ENCODE measurements around the gene C2CD2. TPM values are rescaled to one million over a fixed set of nuclear protein-coding genes. Genes with fewer than 3 reads are reported as not detected.

The C2CD2 gene
- polyA plus RNA-seq, 6 donors from 2014 or later: 2.6 to 4.6 (median 3.4) TPM; not detected in 1

- H3K27ac Mint-ChIP-seq: no peak overlapping the region
- peaks cover 0 to 8% of the 10 kb centered on the region in 2 donors for H3K36me3 Mint-ChIP-seq
- peak overlapping the region in 5 of 8 donors; percentile 8 to 96 (median 52) for H3K4me3 Mint-ChIP-seq
- peaks cover 24 to 50% (median 37%) of the 10 kb centered on the region in 3 donors for H3K4me1 Mint-ChIP-seq
- no peaks in the 10 kb centered on the region for H3K27me3 Mint-ChIP-seq
- no peaks in the 10 kb centered on the region for H3K9me3 Mint-ChIP-seq
- DNase-seq (no peak), ATAC-seq (ENCODE audit: low read depth in 2 of 2) (no peak)
Measured at GRCh38 chr21:41876396-41876795, 77.4 kb downstream of the C2CD2 start.

GRCh38 chr21:41875086-41875485, 78.7 kb downstream of the C2CD2 start:
- no peak for DNase-seq

DNA sequence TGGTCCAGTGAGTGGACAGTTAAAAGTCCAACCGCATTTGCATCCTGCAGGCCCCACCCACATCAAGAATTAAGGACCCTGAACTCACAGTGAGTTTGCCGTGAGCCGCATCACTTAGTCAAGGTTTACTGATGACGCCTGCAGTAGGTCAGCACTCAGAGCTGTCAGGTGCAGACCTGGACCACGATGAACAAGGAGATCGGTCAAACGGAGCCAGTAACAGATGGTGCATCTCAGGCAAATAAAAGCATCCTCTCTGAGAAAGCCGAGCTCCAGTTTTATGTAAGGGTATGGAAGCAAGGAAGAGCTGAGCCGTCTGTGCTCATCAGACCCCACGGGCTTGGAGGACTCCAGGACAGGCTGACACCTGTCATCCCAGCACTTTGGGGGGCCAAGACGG, 79.2 kb downstream of the C2CD2 start:
- DNase-seq (no peak), ATAC-seq (ENCODE audit: low read depth in 2 of 2) (no peak)
- no peaks in the 10 kb centered on the region for H3K27me3 Mint-ChIP-seq
- H3K9me3 Mint-ChIP-seq: no peaks in the 10 kb centered on the region
- H3K4me3 Mint-ChIP-seq: peak overlapping the region in 1 of 8 donors; percentile 2
- H3K27ac Mint-ChIP-seq: no peak overlapping the region
- peaks cover 32 to 51% (median 36%) of the 10 kb centered on the region in 3 donors for H3K4me1 Mint-ChIP-seq
- H3K36me3 Mint-ChIP-seq: peaks cover 0 to 8% of the 10 kb centered on the region in 2 donors

More at GRCh38 chr21:41875086-41875485, 78.7 kb downstream of the C2CD2 start:
- Mint-ChIP-seq H3K4me3 (peak overlapping the region in 1 of 8 donors; percentile 96), H3K27ac (peak overlapping the region in 1 of 6 donors; percentile 31), H3K9me3 (no peaks in the 10 kb centered on the region), H3K4me1 (peaks cover 28 to 51% (median 37%) of the 10 kb centered on the region in 3 donors), H3K36me3 (peaks cover 0 to 8% of the 10 kb centered on the region in 2 donors), H3K27me3 (no peaks in the 10 kb centered on the region)
- no peak for ATAC-seq (ENCODE audit: low read depth in 2 of 2)

DNA sequence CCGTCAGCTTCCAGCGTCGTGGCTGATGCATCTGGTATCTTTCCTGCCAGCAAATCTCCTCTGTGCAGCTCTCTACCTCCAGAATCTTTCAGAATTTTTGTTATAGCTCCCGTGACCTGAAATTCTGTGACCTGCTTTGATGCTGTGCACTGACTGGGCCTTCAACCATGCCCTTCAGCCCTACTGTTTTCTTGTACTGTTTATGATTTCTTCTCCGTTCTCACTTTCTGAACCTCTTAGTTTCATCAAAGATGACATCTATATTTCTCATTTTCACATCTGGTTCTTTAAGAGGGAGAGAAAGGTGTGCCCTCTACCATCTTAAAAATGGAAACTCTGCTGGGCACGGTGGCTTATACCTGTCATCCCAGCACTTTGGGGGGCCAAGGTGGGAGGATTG, 80.4 kb downstream of the C2CD2 start:
- Mint-ChIP-seq H3K9me3 (no peaks in the 10 kb centered on the region), H3K27me3 (no peaks in the 10 kb centered on the region), H3K27ac (no peak overlapping the region), H3K4me3 (no peak overlapping the region), H3K36me3 (peaks cover 0 to 8% of the 10 kb centered on the region in 2 donors), H3K4me1 (peaks cover 38 to 60% (median 48%) of the 10 kb centered on the region in 3 donors)
- DNase-seq (no peak), ATAC-seq (ENCODE audit: low read depth in 2 of 2) (no peak)

DNA sequence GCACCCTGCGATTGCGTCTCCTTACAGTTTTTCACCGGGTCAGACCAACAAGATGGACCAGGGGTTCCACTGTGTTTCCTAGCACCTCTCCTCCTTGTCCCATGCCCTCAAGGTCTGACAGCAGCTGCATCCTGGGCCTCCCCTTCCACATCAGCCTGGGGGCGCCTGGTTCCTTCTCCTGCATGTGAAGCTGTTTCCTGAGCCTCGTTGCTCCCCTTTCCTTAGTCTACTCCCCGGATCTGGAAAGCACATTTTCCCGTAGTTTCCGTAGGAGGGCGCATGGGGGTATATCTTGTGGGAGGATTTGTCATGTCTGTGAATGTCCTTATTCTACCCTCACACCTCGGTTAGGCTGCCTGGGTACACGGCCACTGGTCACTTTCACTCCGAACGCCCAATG, 80.8 kb downstream of the C2CD2 start:
- Mint-ChIP-seq H3K27me3 (no peaks in the 10 kb centered on the region), H3K4me1 (peaks cover 39 to 60% (median 50%) of the 10 kb centered on the region in 3 donors), H3K36me3 (peaks cover 0 to 8% of the 10 kb centered on the region in 2 donors), H3K4me3 (no peak overlapping the region), H3K9me3 (no peaks in the 10 kb centered on the region), H3K27ac (no peak overlapping the region)
- DNase-seq (no peak), ATAC-seq (ENCODE audit: low read depth in 2 of 2) (no peak)

DNA sequence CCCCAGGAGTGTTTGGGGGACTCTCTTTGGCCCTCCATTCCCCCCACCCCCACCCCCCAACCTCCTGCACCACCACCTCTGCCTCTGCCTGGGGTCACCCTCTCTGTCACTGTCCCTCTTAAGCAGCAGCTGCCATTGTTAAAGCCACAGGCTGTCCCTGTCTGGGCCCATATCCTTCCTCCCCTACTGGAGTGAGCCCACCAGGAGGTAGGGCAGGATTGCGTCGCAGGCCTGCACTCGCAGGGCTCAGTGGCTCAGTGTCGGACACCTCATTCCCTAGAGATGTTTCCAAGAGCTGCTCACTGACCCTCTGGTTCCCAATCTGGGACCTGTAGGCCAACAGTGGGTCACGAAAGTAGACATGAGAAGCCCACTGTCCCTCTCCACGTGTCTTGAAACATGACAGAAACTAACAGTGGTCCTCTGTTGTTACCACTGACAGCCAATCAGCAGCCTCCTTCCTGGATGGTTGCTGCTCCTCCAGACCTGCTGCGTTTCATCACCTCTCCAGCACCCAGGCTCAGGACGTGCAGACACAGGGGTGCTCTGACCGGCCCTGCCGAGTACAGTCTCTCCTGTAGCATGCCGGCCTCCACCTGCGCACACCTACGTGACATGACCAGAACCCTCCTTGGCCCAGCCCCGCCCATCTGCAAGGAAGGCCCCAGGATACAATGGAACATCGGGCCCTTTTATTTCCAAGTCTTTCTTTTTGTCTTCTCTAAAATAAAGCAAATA, 82.4 kb downstream of the C2CD2 start:
- Mint-ChIP-seq H3K4me3 (no peak overlapping the region), H3K4me1 (peaks cover 29 to 46% (median 45%) of the 10 kb centered on the region in 3 donors), H3K27me3 (no peaks in the 10 kb centered on the region), H3K27ac (peak overlapping the region in 1 of 6 donors; percentile 3), H3K36me3 (peaks cover 0 to 8% of the 10 kb centered on the region in 2 donors), H3K9me3 (no peaks in the 10 kb centered on the region)
- ATAC-seq (ENCODE audit: low read depth in 2 of 2) (no peak), DNase-seq (no peak)

GRCh38 chr21:41869771-41870170, 84.0 kb downstream of the C2CD2 start:
- no peak for DNase-seq
- no peaks in the 10 kb centered on the region for H3K9me3 Mint-ChIP-seq
- H3K4me1 Mint-ChIP-seq: peaks cover 30 to 48% (median 45%) of the 10 kb centered on the region in 3 donors
- H3K36me3 Mint-ChIP-seq: peaks cover 0 to 8% of the 10 kb centered on the region in 2 donors
- H3K27me3 Mint-ChIP-seq: no peaks in the 10 kb centered on the region
- H3K4me3 Mint-ChIP-seq: no peak overlapping the region
- no peak for ATAC-seq (ENCODE audit: low read depth in 2 of 2)
- H3K27ac Mint-ChIP-seq: peak overlapping the region in 2 of 6 donors; percentile 57 to 70

DNA sequence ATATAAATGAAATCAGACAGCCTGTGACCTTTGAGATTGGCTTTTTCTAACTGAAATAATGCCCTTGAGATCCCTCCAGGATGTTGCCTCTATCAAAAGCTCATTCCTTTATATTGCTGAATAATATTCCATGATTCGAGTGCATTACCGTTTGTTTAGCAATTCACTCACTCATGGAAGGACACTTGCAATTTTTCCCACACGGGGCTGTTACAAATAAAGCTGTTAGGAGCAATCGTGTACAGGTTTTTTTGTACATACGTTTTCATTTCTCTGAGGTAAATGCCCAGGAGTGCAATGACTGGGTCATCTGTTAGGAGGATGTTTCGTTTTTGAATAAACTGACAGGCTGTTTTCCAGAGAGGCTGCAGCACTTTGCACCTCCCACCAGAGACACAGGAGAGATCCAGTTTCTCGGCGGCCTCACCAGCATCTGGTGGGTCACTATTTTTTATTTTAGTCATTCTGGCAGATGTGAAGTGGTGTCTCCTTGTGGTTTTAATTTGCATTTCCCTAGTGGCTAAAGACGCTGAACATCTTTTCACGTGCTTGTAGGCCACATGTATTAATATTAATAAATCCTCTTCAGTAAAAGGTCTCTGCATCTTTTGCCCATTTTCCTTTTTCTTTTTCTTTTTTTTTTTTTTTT, 85.6 kb downstream of the C2CD2 start:
- peak; percentile 66 to 76 for ATAC-seq (ENCODE audit: low read depth in 2 of 2)
- H3K36me3 Mint-ChIP-seq: peaks cover 0 to 2% of the 10 kb centered on the region in 2 donors
- H3K27me3 Mint-ChIP-seq: no peaks in the 10 kb centered on the region
- peak overlapping the region in 5 of 8 donors; percentile 22 to 63 (median 44) for H3K4me3 Mint-ChIP-seq
- no peaks in the 10 kb centered on the region for H3K9me3 Mint-ChIP-seq
- DNase-seq: no peak
- peaks cover 37 to 61% (median 54%) of the 10 kb centered on the region in 3 donors for H3K4me1 Mint-ChIP-seq
- H3K27ac Mint-ChIP-seq: peak overlapping the region in 2 of 6 donors; percentile 36 to 38

- no peak for ATAC-seq (ENCODE audit: low read depth in 2 of 2)
- no peaks in the 10 kb centered on the region for H3K36me3 Mint-ChIP-seq
- no peak overlapping the region for H3K4me3 Mint-ChIP-seq
- H3K9me3 Mint-ChIP-seq: no peaks in the 10 kb centered on the region
- no peaks in the 10 kb centered on the region for H3K27me3 Mint-ChIP-seq
- no peak for DNase-seq
- H3K27ac Mint-ChIP-seq: no peak overlapping the region
- H3K4me1 Mint-ChIP-seq: peaks cover 42 to 67% (median 58%) of the 10 kb centered on the region in 3 donors
Measured at GRCh38 chr21:41867313-41867712, 86.5 kb downstream of the C2CD2 start.

DNA sequence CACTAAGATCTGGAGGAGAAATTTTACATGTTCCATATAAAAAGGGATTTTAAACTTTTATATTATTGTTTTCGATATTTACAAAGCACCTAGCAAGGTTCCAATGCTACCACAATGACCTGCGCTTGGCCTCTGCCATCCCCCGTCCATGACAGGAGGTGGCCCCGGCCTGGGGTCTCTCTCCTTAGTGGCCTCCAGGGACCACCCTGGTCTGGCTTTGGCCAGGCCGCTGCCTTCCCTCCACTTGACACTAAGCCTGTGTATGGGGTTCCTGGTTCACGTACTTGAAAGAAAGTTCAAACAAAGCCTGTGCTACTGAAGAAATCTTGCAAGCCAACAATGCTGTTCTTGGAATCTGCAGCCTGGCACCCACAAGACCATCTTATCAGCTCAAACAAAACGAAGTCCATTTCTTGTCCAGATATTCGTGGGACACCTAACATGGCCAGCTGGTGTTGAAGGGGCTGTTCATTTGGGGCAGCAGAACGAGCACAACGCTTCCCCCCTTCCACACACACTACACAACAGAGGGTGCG, 87.5 kb downstream of the C2CD2 start:
- Mint-ChIP-seq H3K4me1 (peaks cover 46 to 64% (median 49%) of the 10 kb centered on the region in 3 donors), H3K27me3 (no peaks in the 10 kb centered on the region), H3K4me3 (no peak overlapping the region), H3K36me3 (no peaks in the 10 kb centered on the region), H3K27ac (peak overlapping the region in 2 of 6 donors; percentile 39 to 57), H3K9me3 (no peaks in the 10 kb centered on the region)
- ATAC-seq (ENCODE audit: low read depth in 2 of 2) (no peak), DNase-seq (no peak)

DNA sequence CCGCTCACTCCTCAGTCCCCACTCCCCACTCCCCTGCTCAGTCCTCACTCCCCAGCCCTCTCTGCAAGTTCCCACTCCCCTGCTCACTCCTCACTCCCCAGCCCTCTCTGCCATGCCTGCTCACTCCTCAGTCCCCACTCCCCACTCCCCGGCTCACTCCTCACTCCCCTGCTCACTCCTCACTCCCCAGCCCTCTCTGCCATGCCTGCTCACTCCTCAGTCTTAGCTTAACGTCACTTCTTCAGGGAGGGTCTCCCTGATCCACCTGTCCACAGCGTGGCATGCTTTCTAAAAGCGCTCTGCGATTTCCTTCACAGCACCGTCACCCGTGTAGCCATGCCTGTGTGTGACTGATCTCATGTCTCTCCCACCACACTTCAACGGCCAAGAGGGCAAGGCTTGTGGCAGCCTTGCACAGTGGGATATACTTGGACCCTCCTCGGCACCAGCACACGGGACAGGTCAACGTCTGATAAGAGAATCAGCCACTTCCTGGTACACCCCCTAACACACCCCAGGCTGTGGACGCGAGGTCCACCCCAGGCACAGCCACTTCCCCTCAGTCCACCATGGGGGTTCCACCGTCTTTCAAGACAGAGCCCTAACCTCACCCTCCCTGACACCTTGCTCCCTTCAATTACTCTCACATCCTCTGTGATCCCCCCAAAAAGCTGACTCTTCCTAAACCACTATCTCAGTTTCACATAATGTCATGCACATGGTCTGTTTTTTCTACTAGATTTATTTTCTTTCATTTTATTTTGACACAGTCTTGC, 88.6 kb downstream of the C2CD2 start:
- H3K9me3 Mint-ChIP-seq: no peaks in the 10 kb centered on the region
- H3K27ac Mint-ChIP-seq: peak overlapping the region in 3 of 6 donors; percentile 3 to 71 (median 37)
- DNase-seq: no peak
- H3K4me1 Mint-ChIP-seq: peaks cover 42 to 63% (median 48%) of the 10 kb centered on the region in 3 donors
- no peaks in the 10 kb centered on the region for H3K27me3 Mint-ChIP-seq
- no peaks in the 10 kb centered on the region for H3K36me3 Mint-ChIP-seq
- peak overlapping the region in 6 of 8 donors; percentile 6 to 57 (median 42) for H3K4me3 Mint-ChIP-seq
- peak; percentile 17 to 45 for ATAC-seq (ENCODE audit: low read depth in 2 of 2)

- Mint-ChIP-seq H3K4me1 (peaks cover 37 to 57% (median 48%) of the 10 kb centered on the region in 3 donors), H3K27ac (peak overlapping the region in 2 of 6 donors; percentile 57 to 71), H3K4me3 (peak overlapping the region in 5 of 8 donors; percentile 3 to 45 (median 36)), H3K27me3 (no peaks in the 10 kb centered on the region), H3K36me3 (no peaks in the 10 kb centered on the region), H3K9me3 (no peaks in the 10 kb centered on the region)
- ATAC-seq (ENCODE audit: low read depth in 2 of 2) (no peak), DNase-seq (no peak)
Measured at GRCh38 chr21:41864311-41865001, 89.4 kb downstream of the C2CD2 start.

Data from naive B cell (primary cell).